Subcutaneous abdominal adipose tissue (tissue), 5 donors: ENCODE measurements around the gene INSC.

Source experiments
- H3K27ac ChIP-seq: one replicate; pipeline ENCODE4 v1.7.0; 2013; ENCODE audit warnings: low read depth, mild to moderate bottlenecking, inconsistent platforms, low read length, moderate library complexity
- H3K27me3 ChIP-seq, 5 donors: one replicate each; pipeline ENCODE4 v1.7.0; 2013; ENCODE audit warnings: low read length in 5 of 5, inconsistent platforms in 1 of 5; ENCODE audit not compliant: control insufficient read depth in 5 of 5, insufficient read depth in 4 of 5
- H3K36me3 ChIP-seq, 5 donors: one replicate each; pipeline ENCODE4 v1.7.0; 2013; ENCODE audit warnings: low read length in 5 of 5; ENCODE audit not compliant: control insufficient read depth in 5 of 5, insufficient read depth in 5 of 5
- H3K4me1 ChIP-seq, 5 donors: one replicate each; pipeline ENCODE4 v1.7.0; 2013; ENCODE audit warnings: low read length in 5 of 5, mild to moderate bottlenecking in 3 of 5, moderate library complexity in 1 of 5; ENCODE audit not compliant: control insufficient read depth in 5 of 5, insufficient read depth in 5 of 5
- H3K4me3 ChIP-seq, 5 donors: one replicate each; pipeline ENCODE4 v1.7.0; 2013; ENCODE audit warnings: low read length in 5 of 5, low read depth in 1 of 5
- H3K9ac ChIP-seq, 5 donors: one replicate each; pipeline ENCODE4 v1.7.0; 2013; ENCODE audit warnings: low read length in 5 of 5, mild to moderate bottlenecking in 4 of 5, moderate library complexity in 3 of 5
- H3K9me3 ChIP-seq, 5 donors: one replicate each; pipeline ENCODE4 v1.7.0; 2013; ENCODE audit warnings: low read length in 5 of 5; ENCODE audit not compliant: control insufficient read depth in 5 of 5
- donor health status: healthy.
- donor health status: healthy.
- donor health status: healthy.
- donor health status: healthy.
- donor health status: healthy.

Gene INSC

GRCh38 chr11:15123849-15124248 lies 9.1 kb downstream of the INSC start:
- no peak overlapping the region for H3K9ac ChIP-seq

GRCh38 chr11:15124528-15124927 lies 9.8 kb downstream of the INSC start:
- Histone ChIP-seq H3K27ac (no peak overlapping the region), H3K36me3 (no peaks in the 10 kb centered on the region)

More at GRCh38 chr11:15123849-15124248, 9.1 kb downstream of the INSC start:
- no peak overlapping the region for H3K27ac ChIP-seq
- H3K27me3 ChIP-seq, result peaks cover 0 to 5% (median 0%) of the 10 kb centered on the region in 5 donors
- no peaks in the 10 kb centered on the region for H3K4me1 ChIP-seq
- no peak overlapping the region for H3K4me3 ChIP-seq
- no peaks in the 10 kb centered on the region for H3K9me3 ChIP-seq
- no peaks in the 10 kb centered on the region for H3K36me3 ChIP-seq

GRCh38 chr11:15127341-15127740 lies 12.6 kb downstream of the INSC start:
- Histone ChIP-seq H3K4me1 (no peaks in the 10 kb centered on the region), H3K9ac (no peak overlapping the region), H3K27me3 (peaks cover 0 to 5% (median 0%) of the 10 kb centered on the region in 5 donors), H3K9me3 (no peaks in the 10 kb centered on the region), H3K4me3 (no peak overlapping the region), H3K36me3 (no peaks in the 10 kb centered on the region), H3K27ac (no peak overlapping the region)

More at GRCh38 chr11:15124528-15124927, 9.8 kb downstream of the INSC start:
- no peak overlapping the region for H3K9ac ChIP-seq
- H3K4me1 ChIP-seq, result no peaks in the 10 kb centered on the region
- peaks cover 0 to 5% (median 0%) of the 10 kb centered on the region in 5 donors for H3K27me3 ChIP-seq
- no peak overlapping the region for H3K4me3 ChIP-seq
- no peaks in the 10 kb centered on the region for H3K9me3 ChIP-seq

DNA sequence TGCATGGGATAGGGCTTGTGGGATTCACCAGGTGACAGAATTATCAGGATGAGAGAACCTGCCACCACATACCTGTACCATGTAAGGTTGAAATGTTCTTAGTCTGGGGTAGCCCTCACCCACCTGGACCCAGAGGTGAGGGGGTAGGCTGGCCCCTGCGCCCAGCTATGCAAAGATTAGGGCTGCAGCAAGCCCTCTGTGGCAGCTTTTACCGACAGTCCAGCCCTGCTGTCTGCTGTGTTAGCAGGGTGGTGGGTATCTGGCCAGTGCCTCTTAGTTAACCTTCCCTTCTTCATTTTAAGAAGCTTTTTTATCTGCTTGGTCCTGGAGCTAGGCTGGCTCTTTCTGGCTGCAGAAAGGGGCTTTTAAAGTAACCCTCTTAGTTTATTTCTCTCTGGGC lies 13.9 kb downstream of the INSC start:
- Histone ChIP-seq H3K4me3 (no peak overlapping the region), H3K27ac (no peak overlapping the region), H3K4me1 (no peaks in the 10 kb centered on the region), H3K27me3 (peaks cover 0 to 5% (median 0%) of the 10 kb centered on the region in 5 donors), H3K9ac (no peak overlapping the region), H3K9me3 (no peaks in the 10 kb centered on the region), H3K36me3 (no peaks in the 10 kb centered on the region)

DNA sequence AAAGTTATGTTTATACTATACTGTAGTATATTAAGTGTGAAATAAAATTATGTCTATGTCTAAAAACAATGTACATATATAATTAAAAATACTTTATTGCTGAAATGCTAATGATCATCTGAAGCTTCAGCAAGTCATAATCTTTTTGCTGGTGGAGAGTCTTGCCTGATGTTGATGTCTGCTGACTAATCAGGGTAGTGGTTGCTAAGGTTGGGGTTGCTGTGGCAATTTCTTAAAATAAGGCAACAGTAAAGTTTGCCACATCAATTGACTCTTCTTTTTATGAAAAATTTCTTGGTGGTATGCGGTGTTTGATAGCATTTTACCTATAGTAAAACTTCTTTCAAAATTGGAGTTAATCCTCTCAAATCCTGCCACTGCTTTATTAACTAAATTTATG lies 21.4 kb downstream of the INSC start:
- H3K4me3 ChIP-seq, result no peak overlapping the region
- H3K36me3 ChIP-seq, result no peaks in the 10 kb centered on the region
- H3K4me1 ChIP-seq, result no peaks in the 10 kb centered on the region
- H3K27me3 ChIP-seq, result no peaks in the 10 kb centered on the region
- no peak overlapping the region for H3K9ac ChIP-seq
- H3K9me3 ChIP-seq, result no peaks in the 10 kb centered on the region
- no peak overlapping the region for H3K27ac ChIP-seq

- no peak overlapping the region for H3K4me3 ChIP-seq
Measured at GRCh38 chr11:15139096-15139770, 24.5 kb downstream of the INSC start.

DNA sequence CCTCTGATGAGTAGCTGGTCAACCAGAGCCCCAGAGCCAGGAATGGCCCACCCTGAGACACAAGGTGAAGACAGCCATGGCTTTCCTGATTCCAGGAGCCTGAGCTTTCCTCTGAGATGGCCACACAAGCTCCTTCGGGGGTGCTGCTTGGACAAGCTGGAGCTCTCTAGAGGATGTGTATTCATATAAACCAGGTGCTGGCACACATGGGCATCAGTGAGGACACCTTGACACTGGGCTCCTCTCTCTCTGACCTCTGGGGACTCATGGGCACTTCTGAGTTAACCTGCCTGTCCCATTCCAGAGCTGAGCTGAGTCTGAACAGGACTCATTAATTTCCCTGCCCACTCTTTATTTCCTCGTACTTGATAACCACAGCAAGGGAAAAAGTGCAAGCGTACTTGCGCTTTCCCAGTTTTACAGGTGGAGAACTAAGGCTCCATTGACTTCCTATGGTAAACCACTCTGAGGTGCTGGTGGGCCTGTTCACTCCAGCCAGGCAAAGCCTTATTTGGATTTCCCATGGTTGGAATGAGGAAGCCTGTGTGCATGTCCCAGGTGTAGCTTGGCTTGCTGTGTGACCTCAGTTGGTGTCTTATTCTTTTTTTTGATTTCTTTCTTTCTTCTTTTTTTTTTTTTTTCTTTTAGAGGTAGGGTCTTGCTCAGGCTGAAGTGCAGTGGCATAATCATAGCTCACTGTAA lies 25.4 kb downstream of the INSC start:
- peaks cover 0 to 4% (median 0%) of the 10 kb centered on the region in 5 donors for H3K27me3 ChIP-seq
- H3K27ac ChIP-seq, result no peak overlapping the region
- H3K4me3 ChIP-seq, result no peak overlapping the region
- no peaks in the 10 kb centered on the region for H3K36me3 ChIP-seq
- H3K4me1 ChIP-seq, result no peaks in the 10 kb centered on the region
- no peaks in the 10 kb centered on the region for H3K9me3 ChIP-seq
- no peak overlapping the region for H3K9ac ChIP-seq

More at GRCh38 chr11:15139096-15139770, 24.5 kb downstream of the INSC start:
- Histone ChIP-seq H3K27ac (no peak overlapping the region), H3K27me3 (peaks cover 0 to 4% (median 0%) of the 10 kb centered on the region in 5 donors), H3K9me3 (no peaks in the 10 kb centered on the region), H3K9ac (no peak overlapping the region), H3K4me1 (no peaks in the 10 kb centered on the region), H3K36me3 (no peaks in the 10 kb centered on the region)

- peaks cover 0 to 4% (median 0%) of the 10 kb centered on the region in 5 donors for H3K27me3 ChIP-seq
- no peaks in the 10 kb centered on the region for H3K9me3 ChIP-seq
- H3K27ac ChIP-seq, result no peak overlapping the region
- no peaks in the 10 kb centered on the region for H3K4me1 ChIP-seq
- no peak overlapping the region for H3K4me3 ChIP-seq
- H3K36me3 ChIP-seq, result no peaks in the 10 kb centered on the region
- H3K9ac ChIP-seq, result no peak overlapping the region
Measured at GRCh38 chr11:15141381-15141780, 26.7 kb downstream of the INSC start.

- Histone ChIP-seq H3K4me1 (no peaks in the 10 kb centered on the region), H3K27me3 (peaks cover 0 to 4% (median 0%) of the 10 kb centered on the region in 5 donors), H3K4me3 (no peak overlapping the region)
Measured at GRCh38 chr11:15142838-15143237, 28.1 kb downstream of the INSC start.

DNA sequence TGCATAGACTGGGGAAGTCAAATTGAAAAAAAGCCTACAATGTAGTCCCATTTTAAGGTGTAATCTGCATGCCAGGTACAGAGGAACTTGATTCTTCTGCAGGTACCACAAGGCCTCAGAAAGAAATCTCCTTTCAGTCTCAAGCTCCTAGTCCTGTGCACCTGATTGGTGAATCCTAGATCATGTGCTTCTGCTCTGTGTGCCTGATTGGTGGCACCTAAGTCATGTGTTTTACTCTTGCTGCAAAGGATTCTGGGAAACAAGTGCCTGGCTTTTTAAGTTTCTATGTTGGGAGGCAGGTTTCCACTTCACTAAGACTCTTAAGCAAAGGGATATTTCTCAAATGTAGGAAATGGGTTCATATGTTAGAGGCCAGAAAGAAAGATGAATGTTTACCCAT lies 29.1 kb downstream of the INSC start:
- H3K27ac ChIP-seq, result no peak overlapping the region
- no peaks in the 10 kb centered on the region for H3K36me3 ChIP-seq
- H3K9me3 ChIP-seq, result no peaks in the 10 kb centered on the region
- H3K9ac ChIP-seq, result no peak overlapping the region
- no peaks in the 10 kb centered on the region for H3K4me1 ChIP-seq
- H3K4me3 ChIP-seq, result no peak overlapping the region
- H3K27me3 ChIP-seq, result peaks cover 0 to 4% (median 0%) of the 10 kb centered on the region in 5 donors

More at GRCh38 chr11:15142838-15143237, 28.1 kb downstream of the INSC start:
- no peak overlapping the region for H3K9ac ChIP-seq
- no peaks in the 10 kb centered on the region for H3K36me3 ChIP-seq
- H3K9me3 ChIP-seq, result no peaks in the 10 kb centered on the region
- H3K27ac ChIP-seq, result no peak overlapping the region
